GM12801 (cell line): Measurements from ENCODE around the gene YPEL3.

Source experiments
- TF ChIP-seq, protein P1 (sequence below): IDR thresholded peaks from one replicate; pipeline ENCODE4 v1.5.1; 2011; ENCODE audit warnings: control low read depth; ENCODE audit not compliant: insufficient read length; ENCODE audit errors: extremely low read depth

YPEL3 gene

DNA sequence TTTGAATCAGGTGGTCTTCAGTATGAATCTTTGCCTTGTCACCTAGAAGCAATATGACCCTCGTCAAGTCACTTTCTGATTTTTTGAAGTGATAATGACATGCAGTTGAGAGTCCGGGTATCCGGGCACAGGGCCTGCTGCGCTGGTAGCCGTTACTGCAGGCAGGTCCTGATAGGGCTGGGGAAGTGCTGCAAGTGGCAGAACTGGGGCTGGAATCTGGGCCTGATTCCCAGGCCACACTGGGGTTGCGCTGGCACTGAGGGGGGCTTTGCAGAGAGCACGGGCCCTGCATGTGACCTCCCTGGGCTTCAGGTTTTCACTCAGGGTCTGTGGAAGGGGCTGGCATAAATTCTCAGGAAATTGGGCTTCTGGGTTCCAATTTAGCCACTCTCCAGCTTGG, 17.3 kb downstream of the YPEL3 start:
- TF ChIP-seq, protein P1, sequence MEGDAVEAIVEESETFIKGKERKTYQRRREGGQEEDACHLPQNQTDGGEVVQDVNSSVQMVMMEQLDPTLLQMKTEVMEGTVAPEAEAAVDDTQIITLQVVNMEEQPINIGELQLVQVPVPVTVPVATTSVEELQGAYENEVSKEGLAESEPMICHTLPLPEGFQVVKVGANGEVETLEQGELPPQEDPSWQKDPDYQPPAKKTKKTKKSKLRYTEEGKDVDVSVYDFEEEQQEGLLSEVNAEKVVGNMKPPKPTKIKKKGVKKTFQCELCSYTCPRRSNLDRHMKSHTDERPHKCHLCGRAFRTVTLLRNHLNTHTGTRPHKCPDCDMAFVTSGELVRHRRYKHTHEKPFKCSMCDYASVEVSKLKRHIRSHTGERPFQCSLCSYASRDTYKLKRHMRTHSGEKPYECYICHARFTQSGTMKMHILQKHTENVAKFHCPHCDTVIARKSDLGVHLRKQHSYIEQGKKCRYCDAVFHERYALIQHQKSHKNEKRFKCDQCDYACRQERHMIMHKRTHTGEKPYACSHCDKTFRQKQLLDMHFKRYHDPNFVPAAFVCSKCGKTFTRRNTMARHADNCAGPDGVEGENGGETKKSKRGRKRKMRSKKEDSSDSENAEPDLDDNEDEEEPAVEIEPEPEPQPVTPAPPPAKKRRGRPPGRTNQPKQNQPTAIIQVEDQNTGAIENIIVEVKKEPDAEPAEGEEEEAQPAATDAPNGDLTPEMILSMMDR: no peak

DNA sequence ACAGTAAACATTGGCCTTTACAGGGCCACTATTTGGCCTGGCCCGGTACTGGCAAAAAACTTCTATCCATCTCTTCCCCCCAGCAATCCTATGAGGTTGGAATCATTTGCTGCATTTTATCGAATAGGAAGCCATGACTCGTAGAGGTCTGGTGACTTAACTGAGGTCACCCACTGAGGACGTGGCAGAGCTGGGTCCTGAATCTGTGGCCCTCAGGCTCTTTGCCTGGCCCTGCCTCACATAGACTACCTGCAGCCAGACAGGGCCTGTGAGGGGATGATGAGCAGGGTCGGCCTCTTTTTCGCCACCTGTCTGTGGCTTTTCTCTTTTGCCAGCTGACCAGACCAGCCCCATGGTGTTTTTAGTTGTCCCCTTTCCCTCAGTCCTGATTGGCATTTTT, 18.4 kb downstream of the YPEL3 start:
- TF ChIP-seq, protein P1: no peak

DNA sequence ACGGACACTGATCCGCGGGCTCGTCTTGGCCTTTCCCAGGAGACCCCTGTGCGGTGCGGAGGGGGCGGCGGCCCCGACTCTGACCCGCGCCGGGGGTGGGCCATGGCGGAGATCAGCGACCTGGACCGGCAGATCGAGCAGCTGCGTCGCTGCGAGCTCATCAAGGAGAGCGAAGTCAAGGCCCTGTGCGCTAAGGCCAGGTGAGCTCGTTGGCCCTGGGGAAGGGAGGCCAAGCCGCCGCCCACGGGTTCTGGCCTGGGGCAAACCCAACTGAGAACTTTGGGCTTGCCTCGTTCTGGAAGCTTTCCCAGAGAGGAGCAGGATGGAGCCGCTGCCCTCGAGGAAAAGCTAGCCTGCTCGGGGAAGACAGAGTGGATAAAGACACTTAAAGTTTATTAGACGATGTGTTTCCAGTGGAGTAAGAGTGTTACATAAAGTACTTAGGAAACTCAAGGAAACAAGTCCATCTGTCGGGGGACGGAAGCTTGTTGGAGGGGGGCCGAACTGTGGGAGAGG, 19.7 kb downstream of the YPEL3 start:
- TF ChIP-seq, protein P1: no peak

DNA sequence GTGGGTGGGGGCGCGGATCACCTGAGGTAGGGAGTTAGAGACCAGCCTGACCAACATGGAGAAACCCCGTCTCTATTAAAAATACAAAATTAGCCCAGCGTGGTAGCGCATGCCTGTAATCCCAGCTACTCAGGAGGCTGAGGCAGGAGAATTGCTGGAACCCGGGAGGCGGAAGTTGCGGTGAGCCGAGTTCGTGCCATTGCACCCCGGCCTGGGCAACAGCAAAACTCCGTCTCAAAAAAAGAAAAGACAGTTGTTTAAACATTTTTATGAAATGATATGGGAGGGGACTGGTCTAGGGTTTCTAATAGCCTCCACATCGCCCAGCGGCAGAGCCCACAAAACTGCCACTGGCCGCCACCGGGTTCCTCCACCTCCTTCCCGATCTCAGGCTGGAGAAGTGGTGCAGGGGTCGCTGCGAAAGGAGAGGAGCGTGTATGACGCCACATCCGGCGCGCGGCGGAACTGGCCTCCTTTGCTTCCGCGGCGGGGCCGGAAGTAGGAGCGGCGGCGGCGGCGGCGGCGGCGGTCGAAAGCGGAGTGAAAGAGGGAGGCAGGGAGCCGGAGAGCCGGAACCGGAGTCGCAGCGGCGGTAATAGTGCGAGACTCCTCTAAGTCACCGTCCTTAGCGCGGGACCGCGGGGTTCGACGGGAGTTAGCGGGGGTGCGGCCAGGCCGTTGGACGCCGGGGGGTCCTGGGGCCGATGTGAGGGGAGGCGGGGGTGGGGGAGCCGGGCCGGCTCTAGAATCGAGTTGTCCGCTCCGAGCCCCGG, 20.3 kb downstream of the YPEL3 start, which contains the start of gene PPP4C:
Gene PPP4C (plus strand): TSS at position 492 of the 773 bp plus-strand sequence. CDS start 384 bp downstream, outside the sequence.
- TF ChIP-seq, protein P1: no peak

DNA sequence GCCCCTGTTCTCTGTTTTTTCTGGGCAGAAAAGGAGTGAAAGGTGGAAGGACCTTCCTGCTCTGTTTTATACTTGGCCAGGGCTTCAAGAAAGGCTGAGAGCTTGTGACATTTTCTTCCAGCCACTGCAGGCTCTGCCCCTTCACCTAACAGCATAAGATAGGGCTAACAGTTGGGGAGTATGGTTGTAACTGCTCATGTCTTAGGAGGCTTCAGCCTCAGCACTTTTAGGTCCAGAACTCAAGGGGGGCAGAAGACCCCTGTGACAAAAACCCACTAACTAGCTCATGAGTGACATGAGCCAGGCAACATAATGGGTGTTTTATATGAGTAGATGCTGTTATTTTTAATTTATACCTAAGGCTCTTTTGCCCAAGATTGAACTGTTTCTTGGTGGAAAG, 25.5 kb downstream of the YPEL3 start:
- TF ChIP-seq, protein P1: no peak

DNA sequence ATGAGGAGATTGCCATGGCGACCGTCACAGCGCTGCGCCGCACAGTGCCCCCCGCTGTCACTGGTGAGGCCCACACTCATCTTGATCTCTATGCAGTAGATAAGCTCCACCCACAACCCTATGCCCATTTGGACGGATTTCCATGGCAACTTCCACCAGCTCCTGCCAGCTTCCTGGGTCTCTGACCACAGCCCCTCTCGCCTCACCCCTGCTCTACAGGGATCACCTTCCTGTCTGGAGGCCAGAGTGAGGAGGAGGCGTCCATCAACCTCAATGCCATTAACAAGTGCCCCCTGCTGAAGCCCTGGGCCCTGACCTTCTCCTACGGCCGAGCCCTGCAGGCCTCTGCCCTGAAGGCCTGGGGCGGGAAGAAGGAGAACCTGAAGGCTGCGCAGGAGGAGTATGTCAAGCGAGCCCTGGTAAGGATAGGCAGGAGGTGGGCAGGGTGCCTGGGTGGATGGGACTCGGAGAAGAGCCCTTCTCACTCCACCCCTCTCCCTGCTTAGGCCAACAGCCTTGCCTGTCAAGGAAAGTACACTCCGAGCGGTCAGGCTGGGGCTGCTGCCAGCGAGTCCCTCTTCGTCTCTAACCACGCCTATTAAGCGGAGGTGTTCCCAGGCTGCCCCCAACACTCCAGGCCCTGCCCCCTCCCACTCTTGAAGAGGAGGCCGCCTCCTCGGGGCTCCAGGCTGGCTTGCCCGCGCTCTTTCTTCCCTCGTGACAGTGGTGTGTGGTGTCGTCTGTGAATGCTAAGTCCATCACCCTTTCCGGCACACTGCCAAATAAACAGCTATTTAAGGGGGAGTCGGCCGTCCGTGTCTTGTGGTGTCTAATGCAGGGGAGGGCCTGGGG, 26.2 kb downstream of the YPEL3 start:
- TF ChIP-seq, protein P1: no peak
